MM.1S (cell line): ENCODE data around the gene NFIX.

Source experiments
- EZH2 ChIP-seq: fragments of 300-600 bp; sonication (generic); optimal IDR thresholded peaks from 2 replicates; pipeline ENCODE3; 2017; ENCODE audit warnings: low read depth, mild to moderate bottlenecking, antibody characterized with exemption, low read length, mixed read lengths
- TF ChIP-seq, protein P1 (sequence below): fragments of 300-600 bp; sonication (generic); IDR thresholded peaks from 2 replicates; pipeline ENCODE4 v1.5.1; 2016; ENCODE audit warnings: antibody characterized with exemption, low read length, mixed read lengths

- TF ChIP-seq, protein P1, sequence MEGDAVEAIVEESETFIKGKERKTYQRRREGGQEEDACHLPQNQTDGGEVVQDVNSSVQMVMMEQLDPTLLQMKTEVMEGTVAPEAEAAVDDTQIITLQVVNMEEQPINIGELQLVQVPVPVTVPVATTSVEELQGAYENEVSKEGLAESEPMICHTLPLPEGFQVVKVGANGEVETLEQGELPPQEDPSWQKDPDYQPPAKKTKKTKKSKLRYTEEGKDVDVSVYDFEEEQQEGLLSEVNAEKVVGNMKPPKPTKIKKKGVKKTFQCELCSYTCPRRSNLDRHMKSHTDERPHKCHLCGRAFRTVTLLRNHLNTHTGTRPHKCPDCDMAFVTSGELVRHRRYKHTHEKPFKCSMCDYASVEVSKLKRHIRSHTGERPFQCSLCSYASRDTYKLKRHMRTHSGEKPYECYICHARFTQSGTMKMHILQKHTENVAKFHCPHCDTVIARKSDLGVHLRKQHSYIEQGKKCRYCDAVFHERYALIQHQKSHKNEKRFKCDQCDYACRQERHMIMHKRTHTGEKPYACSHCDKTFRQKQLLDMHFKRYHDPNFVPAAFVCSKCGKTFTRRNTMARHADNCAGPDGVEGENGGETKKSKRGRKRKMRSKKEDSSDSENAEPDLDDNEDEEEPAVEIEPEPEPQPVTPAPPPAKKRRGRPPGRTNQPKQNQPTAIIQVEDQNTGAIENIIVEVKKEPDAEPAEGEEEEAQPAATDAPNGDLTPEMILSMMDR = no peak
- TF ChIP-seq EZH2 = no peak
Measured at GRCh38 chr19:13101590-13102415, 106.5 kb downstream of the NFIX start.
